GM21515 (cell line): ENCODE results near the gene MEI1.
"Not testable (repeated sequence)": the region's sequence is repeated elsewhere in the genome, so short reads cannot be mapped to it uniquely, and the experiment has no call there.

Experiments
- ATAC-seq: cut with Tn5 transposase; IDR thresholded peaks from one replicate; pipeline ENCODE4 v1.9.1; 2021; ENCODE audit not compliant: unreplicated experiment

Gene MEI1

GRCh38 chr22:41819257-41819656 lies 120.0 kb downstream of the MEI1 start:
- no peak for ATAC-seq

- ATAC-seq = no peak
Observed at GRCh38 chr22:41820447-41820846, 121.1 kb downstream of the MEI1 start.

- no peak for ATAC-seq
Observed at GRCh38 chr22:41821471-41822316, 122.4 kb downstream of the MEI1 start.

- ATAC-seq = no peak
Observed at GRCh38 chr22:41822317-41823057, 123.2 kb downstream of the MEI1 start.

- ATAC-seq = no peak
Observed at GRCh38 chr22:41823797-41824196, 124.5 kb downstream of the MEI1 start.

- ATAC-seq = no peak
Observed at GRCh38 chr22:41825376-41825775, 126.1 kb downstream of the MEI1 start.

GRCh38 chr22:41826021-41826420 lies 126.7 kb downstream of the MEI1 start:
- ATAC-seq = no peak

- ATAC-seq = no peak
Observed at GRCh38 chr22:41826430-41827383, 127.4 kb downstream of the MEI1 start.

GRCh38 chr22:41827671-41828070 lies 128.4 kb downstream of the MEI1 start:
- no peak for ATAC-seq

GRCh38 chr22:41828516-41828915 lies 129.2 kb downstream of the MEI1 start:
- ATAC-seq = no peak

GRCh38 chr22:41830174-41830573 lies 130.9 kb downstream of the MEI1 start:
- ATAC-seq = no peak

GRCh38 chr22:41831383-41831782 lies 132.1 kb downstream of the MEI1 start:
- ATAC-seq = no peak

GRCh38 chr22:41831828-41832552 lies 132.7 kb downstream of the MEI1 start:
- no peak for ATAC-seq

GRCh38 chr22:41832553-41833368 lies 133.5 kb downstream of the MEI1 start, which contains the start of gene SREBF2:
SREBF2 (plus strand) TSS chr22:41833105; CDS start chr22:41833271, 166 bp downstream.
- ATAC-seq = peak; percentile 86

- peak; percentile 16 for ATAC-seq
Observed at GRCh38 chr22:41833369-41834004, 134.2 kb downstream of the MEI1 start.

- no peak for ATAC-seq
Observed at GRCh38 chr22:41834005-41834944, 135.0 kb downstream of the MEI1 start.

GRCh38 chr22:41835462-41835861 lies 136.2 kb downstream of the MEI1 start:
- not testable (repeated sequence) for ATAC-seq

- no peak for ATAC-seq
Observed at GRCh38 chr22:41836551-41836950, 137.2 kb downstream of the MEI1 start.
